Activated T-helper 1 cell treated with anti-CD3 and anti-CD28 coated beads, Interleukin-12 subunit alpha, Interleukin-12 subunit beta, Interleukin-2, Interleukin-4 antibody, amounts not matched to agents 30 ng/mL and 10 ng/mL and 1 ng/mL, durations not matched to agents 14 hours and 24 hours and 36 hours (primary cell): ENCODE measurements around the gene SMG6. TPM values are rescaled to one million over a fixed set of nuclear protein-coding genes. Genes with fewer than 3 reads are reported as not detected.
"Not testable (repeated sequence)": the region's sequence is repeated elsewhere in the genome, so short reads cannot be mapped to it uniquely, and the experiment has no call there.

Experiments
- DNase-seq: peaks from one replicate; pipeline ENCODE4 v3.0.0; 2021; ENCODE audit warnings: low spot score
- H3K27ac Mint-ChIP-seq: one replicate; pipeline ENCODE4 v1.8.0; 2021; ENCODE audit warnings: mild to moderate bottlenecking, mixed read lengths
- H3K27me3 Mint-ChIP-seq: one replicate; pipeline ENCODE4 v1.8.0; 2022; ENCODE audit warnings: mild to moderate bottlenecking, moderate library complexity, mixed read lengths; ENCODE audit not compliant: insufficient read depth
- H3K36me3 Mint-ChIP-seq: one replicate; pipeline ENCODE4 v1.8.0; 2021; ENCODE audit warnings: low read depth, mixed read lengths
- H3K4me1 Mint-ChIP-seq: one replicate; pipeline ENCODE4 v1.8.0; 2021; ENCODE audit warnings: low read depth, mixed read lengths
- H3K4me3 Mint-ChIP-seq: one replicate; pipeline ENCODE4 v1.8.0; 2021; ENCODE audit warnings: mild to moderate bottlenecking, moderate library complexity, mixed read lengths
- H3K9me3 Mint-ChIP-seq: one replicate; pipeline ENCODE4 v1.8.0; 2021; ENCODE audit warnings: mixed read lengths
- intact Hi-C: fragments of 100-400 bp; cut with micrococcal nuclease; formaldehyde crosslinking; loops from one replicate; pipeline ENCODE4 v1.15.1; 2024
- total RNA-seq: library from RNA; stranded (reverse); gene quantifications from 2 replicates; pipeline ENCODE4 v1.2.3, GENCODE V29; 2022

The SMG6 gene
- total RNA-seq, 1 donor from 2014 or later, result 39.5 TPM

DNA sequence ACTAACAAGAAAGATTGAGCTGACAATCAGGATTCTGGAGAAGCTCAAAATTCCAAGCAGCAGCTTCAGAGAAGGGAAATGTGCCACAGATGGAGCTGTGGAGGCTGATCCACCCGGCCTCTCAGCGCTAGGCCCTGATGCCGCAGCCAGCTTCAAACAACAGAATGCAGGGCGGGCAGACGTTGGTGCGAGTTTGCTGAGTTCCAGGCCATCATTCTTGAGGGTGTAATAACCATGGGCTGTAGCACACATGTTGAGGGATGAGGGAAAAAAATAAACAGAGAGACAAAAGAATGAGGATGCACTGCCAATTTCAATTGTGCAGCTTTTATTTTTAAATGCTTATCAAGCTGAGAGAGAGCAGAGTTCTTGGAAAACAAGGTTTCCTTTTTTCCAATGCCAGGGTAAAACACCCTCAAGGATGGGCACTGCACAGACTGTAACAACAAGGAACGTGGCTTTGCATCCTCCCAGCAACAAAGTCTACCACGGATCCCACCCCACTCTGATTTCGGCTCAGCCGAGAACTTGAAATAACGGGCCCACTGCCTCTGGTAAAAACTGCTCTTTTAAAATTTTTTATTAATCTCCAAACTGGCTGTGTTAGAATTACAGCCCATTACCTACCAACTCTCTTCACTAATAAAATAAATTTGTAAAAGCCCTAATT is 90.2 kb downstream of the SMG6 start:
- H3K9me3 Mint-ChIP-seq, result no peaks in the 10 kb centered on the region
- no peak for DNase-seq
- no peaks in the 10 kb centered on the region for H3K27me3 Mint-ChIP-seq
- H3K4me1 Mint-ChIP-seq, result peaks cover 64% of the 10 kb centered on the region
- peak overlapping the region; percentile 96 for H3K27ac Mint-ChIP-seq
- peak overlapping the region; percentile 80 for H3K4me3 Mint-ChIP-seq
- H3K36me3 Mint-ChIP-seq, result peaks cover 17% of the 10 kb centered on the region
- intact Hi-C loops, result no loop called here

DNA sequence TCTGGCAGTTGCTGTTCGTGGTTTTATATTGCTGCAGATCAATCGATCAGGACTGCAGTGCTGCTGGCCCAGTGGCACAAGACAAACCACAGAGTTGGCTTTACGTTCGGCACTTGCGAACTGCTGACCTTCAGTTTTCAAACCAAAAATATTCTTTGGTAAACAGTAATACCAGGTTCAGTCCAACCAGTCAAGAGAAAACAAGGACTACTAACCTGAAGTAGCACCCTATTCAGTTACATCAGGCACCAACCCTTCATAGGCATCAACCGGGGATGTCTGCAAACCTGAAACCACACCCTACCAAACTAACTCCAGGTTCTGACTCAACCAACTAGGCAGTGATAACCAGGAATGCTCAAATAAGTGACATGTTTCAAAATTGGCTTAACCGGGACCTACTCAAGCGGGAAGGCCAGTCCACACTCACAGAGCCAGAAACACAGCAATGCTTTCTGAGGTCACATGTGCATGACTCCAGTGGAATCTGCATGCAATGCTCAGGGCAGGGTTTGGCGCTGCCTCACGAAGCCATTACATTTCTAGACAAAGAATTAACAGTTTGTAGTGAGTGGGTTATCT is 91.1 kb downstream of the SMG6 start:
- Mint-ChIP-seq H3K27me3 (no peaks in the 10 kb centered on the region), H3K27ac (peak overlapping the region; percentile 46), H3K9me3 (no peaks in the 10 kb centered on the region), H3K4me1 (peaks cover 65% of the 10 kb centered on the region), H3K36me3 (peaks cover 20% of the 10 kb centered on the region), H3K4me3 (peak overlapping the region; percentile 31)
- intact Hi-C loops, result no loop called here
- DNase-seq, result no peak

DNA sequence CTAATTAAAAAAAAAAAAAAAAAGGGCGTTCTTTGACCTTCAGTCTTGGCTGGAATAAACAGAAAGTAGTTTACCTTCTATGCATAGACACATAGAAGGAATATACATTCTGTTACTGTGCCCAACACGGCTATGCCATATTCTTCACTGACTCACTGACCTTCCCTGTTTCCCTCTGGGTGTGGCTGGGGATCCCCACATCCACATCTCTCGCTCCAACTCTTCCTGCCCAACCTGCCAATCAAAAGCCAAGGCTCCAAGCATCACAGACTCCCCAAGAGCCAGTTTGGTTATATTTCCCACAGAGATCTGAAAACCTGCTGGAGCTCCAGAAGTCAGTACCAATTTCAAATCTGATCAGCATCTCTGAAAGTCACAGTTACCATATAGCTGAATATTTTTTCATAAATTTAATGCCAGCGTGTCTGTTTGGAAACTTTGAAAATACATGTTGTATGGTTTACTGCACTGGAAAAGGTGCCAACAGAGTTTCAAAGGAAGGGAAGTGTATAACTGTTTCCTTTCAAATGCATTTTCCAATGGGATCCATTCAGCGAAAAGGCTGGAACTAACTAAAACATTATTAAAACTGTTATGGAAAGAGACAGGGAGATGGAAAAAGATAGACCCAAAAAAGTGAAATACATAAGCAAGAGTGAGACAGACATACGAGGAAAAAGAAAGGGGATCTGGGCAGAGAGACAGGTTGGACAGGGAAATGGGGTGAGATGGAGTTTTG is 91.8 kb downstream of the SMG6 start:
- Mint-ChIP-seq H3K9me3 (no peaks in the 10 kb centered on the region), H3K27ac (no peak overlapping the region), H3K4me3 (no peak overlapping the region), H3K36me3 (peaks cover 19% of the 10 kb centered on the region), H3K27me3 (no peaks in the 10 kb centered on the region), H3K4me1 (peaks cover 65% of the 10 kb centered on the region)
- intact Hi-C loops, result no loop called here
- no peak for DNase-seq

DNA sequence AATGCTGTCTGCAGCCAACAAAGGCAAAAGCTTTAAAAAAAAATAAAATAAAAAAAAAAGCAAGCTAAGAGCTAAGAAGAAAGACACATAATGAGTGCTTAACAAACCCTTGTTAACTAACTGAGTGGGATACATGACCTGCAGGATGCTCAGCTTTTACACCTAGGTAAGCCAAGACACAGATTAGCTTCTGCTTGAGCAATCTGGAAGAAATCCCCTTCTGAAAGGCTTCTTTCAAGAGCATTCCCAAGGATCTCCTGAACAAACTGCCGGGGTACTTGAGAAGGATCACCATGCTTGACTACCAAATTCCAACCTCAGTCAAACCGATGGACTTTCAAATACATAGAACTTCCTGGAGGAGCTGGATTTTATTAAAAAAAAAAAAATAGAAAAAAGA is 92.9 kb downstream of the SMG6 start:
- Mint-ChIP-seq H3K4me3 (no peak overlapping the region), H3K27me3 (no peaks in the 10 kb centered on the region), H3K27ac (no peak overlapping the region), H3K36me3 (peaks cover 16% of the 10 kb centered on the region), H3K9me3 (no peaks in the 10 kb centered on the region), H3K4me1 (peaks cover 59% of the 10 kb centered on the region)
- intact Hi-C loops, result no loop called here
- DNase-seq, result no peak

DNA sequence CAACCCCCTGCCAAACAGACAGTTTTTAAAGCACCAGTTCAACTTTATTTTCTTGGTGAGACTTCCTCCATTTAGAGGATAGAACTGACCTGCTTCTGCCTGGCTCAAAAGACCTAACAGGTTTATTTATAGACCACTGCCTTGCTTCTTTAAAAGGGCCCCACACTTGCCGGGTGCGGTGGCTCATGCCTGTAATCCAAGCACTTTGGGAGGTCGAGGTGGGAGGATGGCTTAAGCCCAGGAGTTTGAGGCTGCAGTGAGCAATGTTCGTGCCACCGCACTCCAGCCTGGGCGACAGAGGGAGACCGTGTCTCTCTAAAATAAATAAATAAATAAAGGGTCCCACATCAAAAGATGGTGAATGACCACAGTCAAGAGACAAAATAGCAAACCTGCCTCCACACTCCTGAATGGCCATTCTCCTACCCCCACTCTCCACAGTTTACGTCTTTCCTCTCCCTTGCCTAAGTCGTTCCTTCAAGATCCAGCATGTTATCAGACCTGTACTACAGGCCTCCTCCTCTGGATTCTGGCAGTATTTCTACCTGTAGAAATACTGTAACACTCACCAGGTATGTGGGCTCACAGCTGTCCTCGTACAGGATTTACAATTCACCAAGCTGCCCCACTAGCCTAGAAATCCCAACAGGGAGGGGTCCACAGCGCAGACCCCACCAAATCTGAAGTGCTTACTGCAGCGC is 95.6 kb downstream of the SMG6 start:
- no peak for DNase-seq
- H3K4me3 Mint-ChIP-seq, result no peak overlapping the region
- H3K36me3 Mint-ChIP-seq, result peaks cover 23% of the 10 kb centered on the region
- no peaks in the 10 kb centered on the region for H3K27me3 Mint-ChIP-seq
- peaks cover 50% of the 10 kb centered on the region for H3K4me1 Mint-ChIP-seq
- intact Hi-C loops, result no loop called here
- no peaks in the 10 kb centered on the region for H3K9me3 Mint-ChIP-seq
- no peak overlapping the region for H3K27ac Mint-ChIP-seq

DNA sequence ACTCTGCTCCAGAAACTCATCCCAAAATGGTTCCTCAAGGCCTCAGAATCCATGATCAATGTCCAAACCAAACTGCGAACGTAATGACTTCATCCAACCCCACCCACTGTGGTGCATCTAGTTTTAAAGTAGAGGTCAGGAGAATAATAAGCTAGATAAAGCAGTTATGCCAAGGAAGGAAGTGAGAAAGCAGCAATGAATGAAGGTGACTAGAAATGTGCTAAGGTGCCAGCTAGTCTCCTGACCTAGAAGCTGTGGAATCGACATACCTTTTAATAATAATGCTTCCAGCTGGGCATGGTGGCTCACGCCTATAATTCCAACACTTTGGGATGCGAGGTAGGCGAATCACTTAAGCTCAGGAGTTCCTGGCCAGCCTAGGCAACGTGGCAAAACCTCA is 99.2 kb downstream of the SMG6 start:
- Mint-ChIP-seq H3K4me3 (no peak overlapping the region), H3K9me3 (no peaks in the 10 kb centered on the region), H3K27ac (no peak overlapping the region), H3K4me1 (peaks cover 44% of the 10 kb centered on the region), H3K27me3 (no peaks in the 10 kb centered on the region), H3K36me3 (peaks cover 15% of the 10 kb centered on the region)
- no peak for DNase-seq
- intact Hi-C loops, result no loop called here

DNA sequence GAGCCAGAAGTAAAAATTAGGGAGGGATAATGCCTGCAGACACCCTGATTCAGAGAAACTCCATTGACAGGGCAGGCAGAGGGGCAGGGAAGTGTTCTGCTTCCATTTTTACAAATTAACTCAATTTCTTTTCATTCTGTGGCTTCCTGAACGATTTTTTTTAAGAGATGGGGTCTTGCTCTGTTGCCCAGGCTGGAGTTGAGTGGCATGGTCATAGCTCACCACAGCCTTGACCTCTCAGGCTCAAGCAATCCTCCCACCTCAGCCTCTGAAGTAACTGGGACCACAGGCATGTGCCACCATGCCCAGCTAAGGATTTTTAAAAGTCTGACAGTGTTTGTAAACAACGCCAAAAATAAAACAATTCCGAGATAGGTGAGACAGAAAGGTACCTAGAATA is 99.8 kb downstream of the SMG6 start:
- H3K36me3 Mint-ChIP-seq, result peaks cover 18% of the 10 kb centered on the region
- no peaks in the 10 kb centered on the region for H3K9me3 Mint-ChIP-seq
- no peak overlapping the region for H3K27ac Mint-ChIP-seq
- DNase-seq, result no peak
- no peak overlapping the region for H3K4me3 Mint-ChIP-seq
- H3K4me1 Mint-ChIP-seq, result peaks cover 44% of the 10 kb centered on the region
- intact Hi-C loops, result no loop called here
- H3K27me3 Mint-ChIP-seq, result no peaks in the 10 kb centered on the region

DNA sequence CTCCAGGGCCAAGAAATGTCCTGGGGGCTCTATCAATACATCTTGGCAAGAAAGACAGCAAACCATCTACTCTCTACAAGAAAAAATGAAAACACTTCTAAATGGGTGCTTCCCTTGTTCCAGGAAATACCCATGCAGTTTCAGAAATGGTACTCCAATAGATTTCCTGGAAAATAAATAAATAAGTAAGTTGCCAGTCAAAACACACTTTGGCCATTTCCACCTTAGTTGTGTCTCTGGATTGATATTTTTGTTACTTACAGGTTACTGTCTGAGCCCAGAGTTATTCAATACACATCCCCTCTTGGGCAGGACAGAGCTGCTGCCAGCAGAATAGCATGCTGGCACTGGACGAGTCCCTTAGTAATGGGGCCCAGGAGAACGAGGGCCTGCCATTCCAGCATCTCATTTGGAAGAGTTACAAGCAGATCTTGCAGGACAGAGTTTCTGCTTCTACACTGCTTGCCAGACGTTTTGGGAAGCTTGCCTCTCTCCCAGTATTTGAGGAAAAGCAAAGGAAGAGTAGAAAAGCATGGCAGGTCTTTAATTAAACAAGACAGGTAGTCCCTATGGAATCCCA is 100.5 kb downstream of the SMG6 start:
- Mint-ChIP-seq H3K9me3 (no peaks in the 10 kb centered on the region), H3K4me3 (peak overlapping the region; percentile 53), H3K36me3 (peaks cover 15% of the 10 kb centered on the region), H3K27me3 (no peaks in the 10 kb centered on the region), H3K27ac (peak overlapping the region; percentile 80), H3K4me1 (peaks cover 37% of the 10 kb centered on the region)
- intact Hi-C loops, result no loop called here
- DNase-seq, result no peak

DNA sequence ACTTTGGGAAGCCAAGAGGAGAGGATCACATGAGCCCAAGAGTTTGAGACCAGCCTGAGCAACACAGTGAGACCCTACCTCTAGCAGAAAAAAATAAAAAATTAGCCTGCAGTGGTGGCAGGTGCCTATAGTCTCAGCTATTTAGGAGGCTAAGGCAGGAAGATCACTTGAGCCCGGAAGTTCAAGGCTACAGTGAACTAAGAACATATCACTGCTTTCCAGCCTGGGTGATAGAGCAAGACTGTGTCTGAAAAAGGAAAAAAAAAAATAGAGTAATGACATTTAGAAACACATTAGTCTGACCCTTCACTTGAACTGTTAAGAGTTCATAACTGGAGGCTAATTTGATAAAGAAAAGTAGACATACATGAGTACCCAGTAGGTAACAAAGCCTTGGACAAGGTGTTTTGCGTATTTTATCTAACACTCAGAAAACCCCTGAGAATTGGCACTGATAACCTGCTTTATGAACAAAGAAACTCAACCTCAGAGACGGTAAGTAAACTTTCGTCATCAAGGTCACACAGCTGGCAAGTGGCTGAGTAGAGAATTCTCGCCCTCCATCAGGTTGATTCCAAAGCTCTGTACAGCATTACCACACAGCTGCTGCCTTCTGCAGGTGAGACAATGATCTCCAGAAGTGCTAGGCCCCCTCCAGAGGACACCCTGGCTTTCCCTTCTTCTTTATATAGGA is 101.1 kb downstream of the SMG6 start:
- no peaks in the 10 kb centered on the region for H3K9me3 Mint-ChIP-seq
- H3K27me3 Mint-ChIP-seq, result no peaks in the 10 kb centered on the region
- DNase-seq, result no peak
- intact Hi-C loops, result no loop called here
- peaks cover 15% of the 10 kb centered on the region for H3K36me3 Mint-ChIP-seq
- peak overlapping the region; percentile 80 for H3K27ac Mint-ChIP-seq
- peak overlapping the region; percentile 53 for H3K4me3 Mint-ChIP-seq
- H3K4me1 Mint-ChIP-seq, result peaks cover 34% of the 10 kb centered on the region

DNA sequence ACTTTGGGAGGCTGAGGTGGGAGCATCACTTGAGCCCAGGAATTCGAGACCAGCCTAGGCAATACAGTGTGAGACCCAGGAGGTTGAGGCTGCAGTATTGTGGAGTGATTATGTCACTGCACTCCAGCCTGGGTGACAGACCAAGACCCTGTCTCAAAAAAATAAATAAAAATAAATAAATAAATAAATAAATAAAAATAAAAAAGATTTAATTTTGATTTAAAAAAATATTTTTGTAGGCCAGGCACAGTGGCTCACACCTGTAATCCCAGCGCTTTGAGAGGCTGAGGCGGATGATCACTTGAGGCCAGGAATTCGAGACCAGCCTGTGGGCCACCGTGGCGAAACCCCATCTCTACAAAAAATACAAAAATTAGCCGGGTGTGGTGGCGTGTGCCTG is 104.2 kb downstream of the SMG6 start:
- H3K9me3 Mint-ChIP-seq, H3K27ac Mint-ChIP-seq, H3K4me3 Mint-ChIP-seq, DNase-seq, H3K27me3 Mint-ChIP-seq: not testable (repeated sequence)
- Mint-ChIP-seq H3K4me1 (peaks cover 49% of the 10 kb centered on the region), H3K36me3 (peaks cover 26% of the 10 kb centered on the region)
- intact Hi-C loops, result loop anchor here (5.0 kb wide), 1 partner anchor 63 kb away; no protein-coding TSS in a partner anchor

DNA sequence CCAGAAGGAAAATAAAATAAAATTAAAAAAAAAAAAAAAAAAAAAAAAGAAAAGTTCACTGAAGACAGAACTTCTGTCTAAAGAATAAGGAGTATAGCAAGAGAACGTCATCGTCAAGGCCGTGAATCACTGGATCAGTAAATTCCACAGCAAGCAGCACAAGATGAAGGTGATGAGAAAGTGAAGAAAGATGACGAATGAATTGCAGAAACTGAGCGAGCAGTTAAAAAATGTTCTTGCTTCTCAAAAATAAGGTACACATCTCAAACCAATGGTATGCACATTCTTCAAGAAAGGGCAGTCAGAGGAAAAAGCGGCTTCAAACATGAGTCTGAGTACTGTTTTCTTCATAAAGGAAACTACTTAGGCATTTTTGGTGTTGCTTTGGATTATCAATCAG is 104.7 kb downstream of the SMG6 start:
- intact Hi-C loops, result loop anchor here (5.0 kb wide), 1 partner anchor 63 kb away; no protein-coding TSS in a partner anchor
- H3K36me3 Mint-ChIP-seq, result peaks cover 28% of the 10 kb centered on the region
- no peak overlapping the region for H3K4me3 Mint-ChIP-seq
- H3K9me3 Mint-ChIP-seq, result no peaks in the 10 kb centered on the region
- DNase-seq, result no peak
- no peak overlapping the region for H3K27ac Mint-ChIP-seq
- H3K27me3 Mint-ChIP-seq, result no peaks in the 10 kb centered on the region
- peaks cover 49% of the 10 kb centered on the region for H3K4me1 Mint-ChIP-seq

DNA sequence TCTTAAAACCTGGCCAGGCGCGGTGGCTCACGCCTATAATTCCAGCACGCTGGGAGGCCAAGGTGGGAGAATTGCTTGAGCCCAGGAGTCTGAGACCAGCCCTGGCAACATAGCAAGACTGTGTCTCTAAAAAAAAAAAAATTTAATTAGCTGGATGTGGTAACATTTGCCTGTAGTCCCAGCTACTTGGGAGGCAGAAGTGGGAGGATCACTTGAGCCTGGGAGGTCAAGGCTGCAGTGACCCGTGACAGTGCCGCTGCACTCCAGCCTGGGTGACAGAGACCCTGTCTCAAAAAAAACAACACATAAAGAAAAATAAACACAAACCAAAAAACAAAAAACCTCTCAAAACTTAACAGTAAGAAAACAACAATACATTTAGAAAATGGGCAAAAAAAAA is 106.3 kb downstream of the SMG6 start:
- no peak overlapping the region for H3K4me3 Mint-ChIP-seq
- peaks cover 29% of the 10 kb centered on the region for H3K36me3 Mint-ChIP-seq
- no peaks in the 10 kb centered on the region for H3K27me3 Mint-ChIP-seq
- no peak for DNase-seq
- peaks cover 49% of the 10 kb centered on the region for H3K4me1 Mint-ChIP-seq
- H3K27ac Mint-ChIP-seq, result no peak overlapping the region
- no peaks in the 10 kb centered on the region for H3K9me3 Mint-ChIP-seq
- intact Hi-C loops, result loop anchor here (5.0 kb wide), 1 partner anchor 65 kb away; no protein-coding TSS in a partner anchor
